Epithelial cell of proximal tubule (primary cell): ENCODE measurements around the gene AACS. TPM values are rescaled to one million over a fixed set of nuclear protein-coding genes. Genes with fewer than 3 reads are reported as not detected.
"Not testable (repeated sequence)": the region's sequence is repeated elsewhere in the genome, so short reads cannot be mapped to it uniquely, and the experiment has no call there.

Experiments
- DNase-seq: peaks from one replicate; pipeline ENCODE4 v3.0.0-alpha.2; 2011; ENCODE audit warnings: low read depth
- H3K4me3 ChIP-seq: 2 replicates; pipeline ENCODE4 v1.5.1; 2011; ENCODE audit warnings: low read depth, mild to moderate bottlenecking, low read length
- CTCF ChIP-seq: conservative IDR thresholded peaks from 2 replicates; pipeline ENCODE4 v1.5.1; 2012; ENCODE audit warnings: low read depth, mild to moderate bottlenecking, low read length
- total RNA-seq: library from RNA; depleted of rRNA; stranded (reverse); fragments of >200 nt; gene quantifications from 2 replicates; pipeline ENCODE4 v1.2.3, GENCODE V29; 2015

AACS gene
- total RNA-seq, 1 donor from 2014 or later = 20.6 TPM

- no peak overlapping the region for H3K4me3 ChIP-seq
- DNase-seq = no peak
- no peak for TF ChIP-seq CTCF
Observed at GRCh38 chr12:125111403-125111802, 46.2 kb downstream of the AACS start.

- not testable (repeated sequence) for DNase-seq, H3K4me3 ChIP-seq
Observed at GRCh38 chr12:125112614-125113013, 47.4 kb downstream of the AACS start.

GRCh38 chr12:125113263-125113662, 48.0 kb downstream of the AACS start:
- TF ChIP-seq CTCF = no peak
- DNase-seq = no peak
- H3K4me3 ChIP-seq = no peak overlapping the region

- no peak for TF ChIP-seq CTCF
- DNase-seq = no peak
- no peak overlapping the region for H3K4me3 ChIP-seq
Observed at GRCh38 chr12:125113789-125114188, 48.6 kb downstream of the AACS start.

GRCh38 chr12:125114365-125115141, 49.3 kb downstream of the AACS start:
- no peak for TF ChIP-seq CTCF
- H3K4me3 ChIP-seq = no peak overlapping the region
- no peak for DNase-seq

GRCh38 chr12:125120566-125120965, 55.3 kb downstream of the AACS start:
- DNase-seq = no peak
- H3K4me3 ChIP-seq = no peak overlapping the region
- no peak for TF ChIP-seq CTCF

GRCh38 chr12:125121106-125121505, 55.9 kb downstream of the AACS start:
- no peak overlapping the region for H3K4me3 ChIP-seq
- DNase-seq = no peak
- no peak for TF ChIP-seq CTCF
